H1 (cell line): Measurements from ENCODE around the gene RPL3. TPM values are rescaled to one million over a fixed set of nuclear protein-coding genes. Genes with fewer than 3 reads are reported as not detected.

ENCODE experiments used
- CHD1 ChIP-seq: IDR thresholded peaks from 2 replicates; pipeline ENCODE4 v1.6.1; 2012; ENCODE audit warnings: low read depth, low read length, improper control_type of control experiment
- JUND ChIP-seq: IDR thresholded peaks from 2 replicates; pipeline ENCODE4 v1.6.1; 2011; ENCODE audit warnings: mild to moderate bottlenecking, improper control_type of control experiment, low read length
- SIRT6 ChIP-seq: IDR thresholded peaks from one replicate; pipeline ENCODE4 v1.7.1; 2012; ENCODE audit warnings: low read length, inconsistent platforms
- SP2 ChIP-seq: IDR thresholded peaks from 2 replicates; pipeline ENCODE4 v1.6.1; 2012; ENCODE audit warnings: mild to moderate bottlenecking, low read length, inconsistent platforms
- SUZ12 ChIP-seq: fragments of 200-600 bp; sonication (generic); IDR thresholded peaks from 2 replicates; pipeline ENCODE4 v1.6.1; 2012; ENCODE audit warnings: mild to moderate bottlenecking, inconsistent platforms, low read length, moderate library complexity, mixed read lengths
- YY1 ChIP-seq: IDR thresholded peaks from 2 replicates; pipeline ENCODE4 v1.6.1; 2011; ENCODE audit warnings: low read depth, mild to moderate bottlenecking, low read length
- polyA plus RNA-seq, 7 experiments: library from polyadenylated mRNA; depleted of rRNA in 3 of 7; stranded (reverse) in 5 of 7; unstranded in 2 of 7; fragments of >200 nt in 5 of 7; fragments of 200-250 nt in 2 of 7; gene quantifications; 1 replicate in 5 of 7; 2 replicates in 1 of 7; 4 replicates in 1 of 7; pipeline versions ENCODE4 v1.2.1 to v1.2.3, GENCODE V29; 2011 to 2013; ENCODE audit warnings: missing spikeins in 2 of 7, mixed read lengths in 2 of 7
- total RNA-seq: library from RNA; stranded (reverse); fragmentation: NEBNext Ultra II Directional; extraction: Animal tissue kit (Norgen Biotek cat#: 25700); gene quantifications from 2 replicates; pipeline ENCODE4 v1.2.1, GENCODE V29; 2021
- TF ChIP-seq, protein P1 (sequence below): IDR thresholded peaks from 2 replicates; pipeline ENCODE4 v1.6.1; 2011; ENCODE audit warnings: low read depth, mild to moderate bottlenecking, low read length; ENCODE audit not compliant: insufficient read depth

The RPL3 gene
- total and polyA plus RNA-seq, 2 of the 8 experiments (the other 6 are each of a cell fraction or from before 2014, with no cell fraction given), result 2,865 to 5,466 TPM

DNA sequence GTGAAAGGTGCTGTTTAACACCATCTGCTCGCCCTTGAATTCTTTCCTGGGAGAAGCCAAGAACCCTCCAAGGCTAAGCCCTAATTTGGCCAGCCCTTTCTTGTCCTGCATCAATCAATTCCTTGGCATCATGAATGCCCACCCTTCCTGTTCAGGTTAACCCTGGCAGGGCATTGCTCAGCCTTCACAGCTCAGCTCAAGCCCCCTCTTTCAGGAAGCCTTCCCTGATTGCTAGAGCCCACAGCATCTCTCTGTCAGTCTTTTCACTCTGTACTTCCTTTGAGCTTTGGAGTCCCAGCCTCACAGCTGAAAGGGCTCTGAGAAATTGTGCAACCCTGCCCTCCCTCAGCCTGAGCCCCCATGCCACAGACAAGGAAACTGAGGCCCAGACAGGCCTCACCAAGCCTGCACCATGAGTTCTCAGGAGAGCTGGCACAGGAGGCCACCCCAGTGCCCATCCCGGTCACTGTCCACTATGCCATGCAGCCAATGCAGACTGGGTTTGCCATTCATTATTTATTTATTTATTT lies 16.9 kb downstream of the RPL3 start (continued):
- TF ChIP-seq SIRT6 (no peak), SP2 (no peak), JUND (no peak), SUZ12 (no peak), YY1 (no peak), CHD1 (no peak)
- TF ChIP-seq, protein P1, sequence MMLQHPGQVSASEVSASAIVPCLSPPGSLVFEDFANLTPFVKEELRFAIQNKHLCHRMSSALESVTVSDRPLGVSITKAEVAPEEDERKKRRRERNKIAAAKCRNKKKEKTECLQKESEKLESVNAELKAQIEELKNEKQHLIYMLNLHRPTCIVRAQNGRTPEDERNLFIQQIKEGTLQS, result no peak
